K562 (cell line): ENCODE results near the gene HMBS. TPM values are rescaled to one million over a fixed set of nuclear protein-coding genes. Genes with fewer than 3 reads are reported as not detected.

Experiments
- C11orf30 ChIP-seq: fragments of 450-650 bp; IDR thresholded peaks from 2 replicates; pipeline ENCODE4 v1.6.1; 2016; ENCODE audit warnings: low read depth, mild to moderate bottlenecking
- CAMTA2 ChIP-seq: fragments of 250-450 bp; sonication (Bioruptor Pico); conservative IDR thresholded peaks from 2 replicates; pipeline ENCODE4 v1.5.1; 2022
- EP400 ChIP-seq: fragments of 450-650 bp; IDR thresholded peaks from 2 replicates; pipeline ENCODE4 v1.6.1; 2017; ENCODE audit warnings: antibody characterized with exemption, mild to moderate bottlenecking, moderate library complexity
- ETS1 ChIP-seq: conservative IDR thresholded peaks from 2 replicates; pipeline ENCODE4 v1.6.1; 2011; ENCODE audit warnings: low read depth, mild to moderate bottlenecking, low read length; ENCODE audit not compliant: control insufficient read depth
- FIP1L1 ChIP-seq: fragments of 200-400 bp; formaldehyde crosslinking; IDR thresholded peaks from 2 replicates; pipeline ENCODE4 v1.6.1; 2018; ENCODE audit warnings: mild to moderate bottlenecking, low read depth, low read length; ENCODE audit not compliant: poor library complexity, severe bottlenecking
- GTF2E2 ChIP-seq: fragments of 200-800 bp; sonication (Bioruptor generic); IDR thresholded peaks from 2 replicates; pipeline ENCODE4 v1.6.1; 2016; ENCODE audit warnings: missing genetic modification characterization, missing compliant biosample characterization
- ILF3 ChIP-seq: fragments of 450-650 bp; IDR thresholded peaks from 2 replicates; pipeline ENCODE4 v1.6.1; 2018; ENCODE audit warnings: antibody characterized with exemption, mild to moderate bottlenecking, moderate library complexity, borderline replicate concordance
- MGA ChIP-seq: fragments of 450-650 bp; IDR thresholded peaks from 2 replicates; pipeline ENCODE4 v1.6.1; 2016; ENCODE audit warnings: mild to moderate bottlenecking, moderate library complexity
- RAD21 ChIP-seq, 2 experiments: fragments of 250-450 bp in 1 of 2; fragments of 450-650 bp in 1 of 2; sonication (Bioruptor Pico) in 1 of 2; formaldehyde crosslinking in 1 of 2; IDR thresholded peaks in 1 of 2; conservative IDR thresholded peaks in 1 of 2; 2 replicates each; pipeline versions ENCODE4 v1.4.0 to v1.8.0; 2020 to 2022; ENCODE audit warnings: mild to moderate bottlenecking in 2 of 2, moderate library complexity in 1 of 2
- RBM25 ChIP-seq: fragments of 200-400 bp; formaldehyde crosslinking; IDR thresholded peaks from 2 replicates; pipeline ENCODE4 v1.6.1; 2018; ENCODE audit warnings: low read length, low read depth, moderate library complexity; ENCODE audit not compliant: severe bottlenecking
- RHOXF2B ChIP-seq: fragments of 250-450 bp; sonication (Bioruptor Pico); conservative IDR thresholded peaks from 2 replicates; pipeline ENCODE4 v1.5.1; 2021
- SMAD1 ChIP-seq: fragments of 150-350 bp; IDR thresholded peaks from 2 replicates; pipeline ENCODE4 v1.6.1; 2014; ENCODE audit warnings: low read length, low read depth; ENCODE audit not compliant: partially characterized antibody
- SRF ChIP-seq, 2 experiments: fragments of 250-450, 450-650 bp in 1 of 2; sonication (Bioruptor Pico) in 1 of 2; sonication (generic) in 1 of 2; formaldehyde crosslinking; IDR thresholded peaks; 2 replicates each; pipeline versions ENCODE4 v1.5.0 to v1.5.1; 2020 to 2022; ENCODE audit warnings: mild to moderate bottlenecking in 1 of 2, missing genetic modification reagents in 1 of 2
- TCF3 ChIP-seq: sonication (generic); formaldehyde crosslinking; IDR thresholded peaks from 2 replicates; pipeline ENCODE4 v1.4.0; 2020; ENCODE audit warnings: mild to moderate bottlenecking, missing genetic modification reagents
- polyA plus RNA-seq, 8 experiments: library from polyadenylated mRNA; depleted of rRNA in 4 of 8; stranded (reverse) in 5 of 8; unstranded in 3 of 8; fragments of >200 nt; fragmentation: Nextera tagmentation in 2 of 8; fragmentation: Illumina TruSeq in 1 of 8; extraction: Ambion mirVana in 2 of 8; extraction: Trizol in 1 of 8; gene quantifications; 2 replicates each; pipeline versions ENCODE4 v1.2.1 to v1.2.3, GENCODE V29; 2011 to 2014; ENCODE audit warnings: inconsistent platforms in 1 of 8, missing spikeins in 1 of 8
- total RNA-seq, 7 experiments: library from RNA; depleted of rRNA in 6 of 7; stranded (reverse); fragments of >200 nt in 6 of 7; fragmentation: Illumina TruSeq in 2 of 7; extraction: Trizol in 2 of 7; gene quantifications; 2 replicates each; pipeline versions ENCODE4 v1.2.1 to v1.2.3, GENCODE V29; 2011 to 2021; ENCODE audit warnings: low replicate concordance in 1 of 7

HMBS gene
- total and polyA plus RNA-seq, 9 of the 15 experiments (the other 6 are each of a cell fraction or from before 2014, with no cell fraction given): 56.9 to 385 (median 286) TPM

- peak; percentile 31; the same call in 1 of the 2 replicates for TF ChIP-seq MGA
- peak; percentile 81 for TF ChIP-seq C11orf30
- TF ChIP-seq ETS1: peak; percentile 49
- TF ChIP-seq RBM25: peak; percentile 88
- TF ChIP-seq RHOXF2B (CRISPR knock-in tag): no peak; the same call in 1 of the 2 replicates
- peak; percentile 98 for TF ChIP-seq SMAD1
- TF ChIP-seq RAD21 (CRISPR knock-in tag; conservative IDR thresholded peaks at IDR 0.05 in 1 of 2, IDR thresholded peaks at IDR 0.05 in 1 of 2): peak; percentile 25 to 31
- TF ChIP-seq EP400: peak; percentile 96
- TF ChIP-seq ILF3: 0 out of 2 replicates have a peak, but pooled peaks have one; percentile 14
- peak; percentile 47 for TF ChIP-seq TCF3 (CRISPR knock-in tag)
- peak; percentile 46; the same call in 1 of the 2 replicates for TF ChIP-seq CAMTA2 (CRISPR knock-in tag)
- peak in 1 of 2 experiments; percentile 9; a peak in 1 of 4 replicates for TF ChIP-seq SRF (CRISPR knock-in tag; IDR thresholded peaks at IDR 0.05)
- peak; percentile 100 for TF ChIP-seq FIP1L1
- TF ChIP-seq GTF2E2: peak; percentile 100
These were observed 10.6 kb downstream of the HMBS start (continued) for GRCh38 chr11:119095066-119095880.
